Right cardiac atrium (tissue), 5 donors: Measurements from ENCODE around the gene ATP10A. TPM values are rescaled to one million over a fixed set of nuclear protein-coding genes. Genes with fewer than 3 reads are reported as not detected.

Source experiments
- ATAC-seq, 2 donors: fragments of 200-7000 bp; cut with Tn5 transposase; one replicate each; pipeline versions ENCODE4 v1.8.0 to v1.9.1; 2020; ENCODE audit warnings: moderate library complexity in 2 of 2, mild to moderate bottlenecking in 1 of 2
- DNase-seq, 3 donors: peaks; one replicate each; pipeline ENCODE4 v3.0.0-alpha.2; 2020
- H3K27ac ChIP-seq: one replicate; pipeline ENCODE4 v1.5.1; 2013; ENCODE audit warnings: mild to moderate bottlenecking, low read length, control low read depth, moderate library complexity
- H3K27me3 ChIP-seq: one replicate; pipeline ENCODE4 v1.6.1; 2013; ENCODE audit not compliant: control insufficient read depth, insufficient read depth
- H3K4me1 ChIP-seq: one replicate; pipeline ENCODE4 v1.6.1; 2013; ENCODE audit warnings: low read length; ENCODE audit not compliant: control insufficient read depth, insufficient read depth
- H3K4me3 ChIP-seq: one replicate; pipeline ENCODE4 v1.5.1; 2013; ENCODE audit warnings: low read length, control low read depth
- H3K9me3 ChIP-seq: one replicate; pipeline ENCODE4 v1.6.1; 2013; ENCODE audit warnings: low read length; ENCODE audit not compliant: control insufficient read depth
- WGBS: extraction: QIAGEN DNeasy Blood & Tissue Kit; methylation state at CpG from one replicate; pipeline ENCODE4 v1.1.7; 2013; 5-methylcytosine and 5-hydroxymethylcytosine counted together
- intact Hi-C, 4 donors: fragments of 100-400 bp; cut with DNase I; formaldehyde crosslinking; loops; one replicate each; pipeline versions ENCODE4 v1.11.0 to v1.14.0; 2022 to 2023
- polyA plus RNA-seq: library from polyadenylated mRNA; stranded (reverse); fragments of 200-250 nt; gene quantifications from one replicate; pipeline ENCODE4 v1.2.3, GENCODE V29; 2013
- total RNA-seq, 4 donors: library from RNA; stranded (reverse); fragmentation: NEBNext Ultra II Directional; extraction: Animal tissue kit (Norgen Biotek cat#: 25700); gene quantifications; one replicate each; pipeline ENCODE4 v1.2.1, GENCODE V29; 2021
- donor health status: healthy with polysubstance abuse.
- donor health status: DM: no; HTN: yes; CAD: no.
- donor health status: DM: no; HTN: no; CAD: no.
- donor health status: DM: no; HTN: yes; CAD: no; lungs with severe emphysema.
- donor health status: DM: yes; HTN: yes; CAD: no.

Gene ATP10A
- total and polyA plus RNA-seq, 5 donors: 0.95 to 3.0 (median 1.5) TPM

GRCh38 chr15:25900431-25900830, 37.3 kb upstream of the ATP10A start:
- Histone ChIP-seq H3K4me1 (peaks cover 3% of the 10 kb centered on the region), H3K27me3 (no peaks in the 10 kb centered on the region), H3K27ac (no peak overlapping the region), H3K9me3 (no peaks in the 10 kb centered on the region), H3K4me3 (no peak overlapping the region)
- no peak for DNase-seq
- ATAC-seq: no peak
- intact Hi-C loops: no loop called here
- 60% methylated on average over 2 of the region's 2 CpGs for WGBS

DNA sequence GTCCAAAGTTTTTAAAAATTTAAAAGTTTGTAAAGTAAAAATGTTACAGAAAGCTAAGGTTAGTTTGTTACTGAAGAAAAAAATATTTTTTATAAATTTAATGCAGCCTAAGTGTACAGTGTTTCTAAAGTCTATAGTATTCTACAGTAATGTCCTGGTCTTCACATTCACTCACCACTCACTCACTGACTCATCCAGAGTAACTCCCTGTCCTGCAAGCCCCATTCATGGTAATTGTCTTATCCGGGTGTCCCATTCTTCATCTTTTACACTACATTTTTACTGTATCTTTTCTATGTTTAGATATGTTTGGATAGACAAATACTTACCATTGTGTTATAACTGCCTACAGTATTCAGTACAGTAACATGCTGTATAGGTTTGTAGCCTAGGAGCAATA, 36.7 kb upstream of the ATP10A start:
- Histone ChIP-seq H3K4me1 (peaks cover 3% of the 10 kb centered on the region), H3K9me3 (no peaks in the 10 kb centered on the region), H3K27me3 (no peaks in the 10 kb centered on the region), H3K27ac (no peak overlapping the region), H3K4me3 (no peak overlapping the region)
- intact Hi-C loops: no loop called here
- DNase-seq (no peak), ATAC-seq (no peak)
- 88% methylated on average over 1 of the region's 1 CpG for WGBS

DNA sequence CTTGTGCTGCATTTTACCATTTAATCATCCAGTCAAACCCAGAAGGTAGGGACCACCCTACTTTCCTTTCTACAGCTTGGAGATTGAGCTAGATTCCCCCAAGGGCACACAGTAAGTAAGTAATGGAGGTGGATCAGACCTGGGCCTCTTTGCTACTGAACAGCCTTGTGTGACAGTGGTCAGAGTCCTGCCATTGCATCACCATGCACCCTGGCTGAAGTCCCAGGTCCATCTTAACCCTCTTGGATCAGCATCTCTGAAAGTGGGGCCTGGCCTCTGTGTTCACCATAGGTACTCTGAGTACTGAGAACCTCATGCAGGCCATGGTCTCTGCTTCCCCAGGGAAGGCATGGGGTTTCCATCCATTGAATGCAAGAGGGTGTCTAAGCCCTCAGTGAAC, 34.5 kb upstream of the ATP10A start:
- ATAC-seq (no peak), DNase-seq (no peak)
- no peaks in the 10 kb centered on the region for H3K27me3 ChIP-seq
- intact Hi-C loops: no loop called here
- no peak overlapping the region for H3K4me3 ChIP-seq
- no peak overlapping the region for H3K27ac ChIP-seq
- H3K4me1 ChIP-seq: peaks cover 3% of the 10 kb centered on the region
- H3K9me3 ChIP-seq: no peaks in the 10 kb centered on the region

- WGBS: 82% methylated on average over 3 of the region's 3 CpGs
- Histone ChIP-seq H3K9me3 (no peaks in the 10 kb centered on the region), H3K4me1 (no peaks in the 10 kb centered on the region), H3K27ac (no peak overlapping the region), H3K4me3 (no peak overlapping the region), H3K27me3 (no peaks in the 10 kb centered on the region)
- no peak for DNase-seq
- intact Hi-C loops: no loop called here
- ATAC-seq: no peak
Observed at GRCh38 chr15:25894371-25894902, 31.3 kb upstream of the ATP10A start.

GRCh38 chr15:25893596-25893995, 30.5 kb upstream of the ATP10A start:
- no peaks in the 10 kb centered on the region for H3K27me3 ChIP-seq
- H3K9me3 ChIP-seq: no peaks in the 10 kb centered on the region
- ATAC-seq (no peak), DNase-seq (no peak)
- no peaks in the 10 kb centered on the region for H3K4me1 ChIP-seq
- H3K4me3 ChIP-seq: no peak overlapping the region
- H3K27ac ChIP-seq: no peak overlapping the region
- intact Hi-C loops: no loop called here
- 84% methylated on average over 5 of the region's 5 CpGs for whole genome bisulfite sequencing

GRCh38 chr15:25892126-25892525, 29.0 kb upstream of the ATP10A start:
- no peaks in the 10 kb centered on the region for H3K27me3 ChIP-seq
- WGBS: 56% methylated on average over 3 of the region's 3 CpGs
- intact Hi-C loops: no loop called here
- H3K4me1 ChIP-seq: no peaks in the 10 kb centered on the region
- ATAC-seq (no peak), DNase-seq (no peak)
- no peak overlapping the region for H3K27ac ChIP-seq
- no peak overlapping the region for H3K4me3 ChIP-seq
- H3K9me3 ChIP-seq: no peaks in the 10 kb centered on the region

GRCh38 chr15:25891081-25891480, 28.0 kb upstream of the ATP10A start:
- Histone ChIP-seq H3K9me3 (no peaks in the 10 kb centered on the region), H3K4me1 (no peaks in the 10 kb centered on the region), H3K4me3 (no peak overlapping the region), H3K27ac (no peak overlapping the region), H3K27me3 (no peaks in the 10 kb centered on the region)
- DNase-seq (no peak), ATAC-seq (no peak)
- WGBS: 87% methylated on average over 4 of the region's 4 CpGs
- intact Hi-C loops: no loop called here

DNA sequence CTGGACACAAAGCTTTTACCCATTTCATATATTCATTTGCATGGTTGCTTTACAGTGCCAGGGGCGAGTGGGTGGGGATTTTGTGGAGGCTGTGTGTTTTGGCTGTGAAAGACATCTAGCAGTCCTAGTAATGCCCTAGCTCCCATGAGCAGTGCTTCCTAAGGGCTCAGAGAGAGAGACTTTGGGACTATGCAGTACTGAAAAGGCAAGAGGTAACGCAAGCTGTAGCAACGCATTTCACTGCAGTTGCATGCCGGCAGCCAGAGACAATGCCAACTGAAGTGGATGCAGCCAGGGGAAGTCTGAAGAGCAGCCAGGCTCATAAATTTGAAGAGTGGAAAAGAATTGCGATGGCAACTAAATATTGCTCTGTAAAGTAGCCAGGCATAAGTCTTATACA, 27.4 kb upstream of the ATP10A start:
- Histone ChIP-seq H3K27me3 (no peaks in the 10 kb centered on the region), H3K9me3 (no peaks in the 10 kb centered on the region), H3K4me3 (no peak overlapping the region), H3K27ac (no peak overlapping the region), H3K4me1 (no peaks in the 10 kb centered on the region)
- DNase-seq: no peak
- ATAC-seq: no peak
- intact Hi-C loops: no loop called here
- WGBS: 73% methylated on average over 5 of the region's 5 CpGs

DNA sequence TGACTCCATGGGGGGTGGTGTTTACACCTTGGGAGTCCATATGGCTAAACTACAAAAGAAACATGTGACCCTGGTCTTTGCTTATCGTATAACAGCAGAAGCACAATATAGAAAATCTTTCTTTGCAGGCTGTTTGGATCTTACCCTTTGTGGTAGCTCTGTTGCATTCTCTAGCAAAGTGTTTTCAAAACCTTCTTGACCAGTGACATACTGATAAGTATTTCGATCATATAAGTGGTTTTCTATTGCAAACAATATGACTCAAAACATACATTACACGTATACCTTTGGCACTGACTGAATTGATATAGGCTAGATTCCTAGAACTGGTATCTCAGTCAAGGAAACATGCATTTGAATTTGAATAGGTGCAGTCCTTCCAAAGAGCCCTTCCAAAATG, 24.7 kb upstream of the ATP10A start:
- WGBS: 55% methylated on average over 3 of the region's 3 CpGs
- H3K9me3 ChIP-seq: no peaks in the 10 kb centered on the region
- H3K4me3 ChIP-seq: no peak overlapping the region
- DNase-seq (no peak), ATAC-seq (no peak)
- no peaks in the 10 kb centered on the region for H3K27me3 ChIP-seq
- intact Hi-C loops: loop anchor here in 1 of 4 donors (10.0 kb wide), 1 partner anchor 93 kb away; no protein-coding TSS in a partner anchor
- H3K4me1 ChIP-seq: no peaks in the 10 kb centered on the region
- no peak overlapping the region for H3K27ac ChIP-seq

- H3K4me3 ChIP-seq: no peak overlapping the region
- WGBS: 16% methylated on average over 7 of the region's 7 CpGs
Observed at GRCh38 chr15:25886498-25887140, 23.5 kb upstream of the ATP10A start.

GRCh38 chr15:25884370-25884769, 21.2 kb upstream of the ATP10A start:
- intact Hi-C loops: loop anchor here in 1 of 4 donors (10.0 kb wide), 1 partner anchor 90 kb away; no protein-coding TSS in a partner anchor
- no peaks in the 10 kb centered on the region for H3K9me3 ChIP-seq
- no peaks in the 10 kb centered on the region for H3K27me3 ChIP-seq
- no peak overlapping the region for H3K27ac ChIP-seq
- no peak overlapping the region for H3K4me3 ChIP-seq
- DNase-seq (no peak), ATAC-seq (no peak)
- 63% methylated on average over 5 of the region's 5 CpGs for WGBS
- no peaks in the 10 kb centered on the region for H3K4me1 ChIP-seq

More at GRCh38 chr15:25886498-25887140, 23.5 kb upstream of the ATP10A start:
- ATAC-seq (peak; percentile 88), DNase-seq (peak; percentile 76 to 86 (median 79))
- Histone ChIP-seq H3K27ac (no peak overlapping the region), H3K9me3 (no peaks in the 10 kb centered on the region), H3K4me1 (no peaks in the 10 kb centered on the region), H3K27me3 (no peaks in the 10 kb centered on the region)
- intact Hi-C loops: loop anchor here in 1 of 4 donors (10.0 kb wide), 1 partner anchor 92 kb away; no protein-coding TSS in a partner anchor
